HepG2 (cell line): ENCODE data around the gene ARG2. TPM values are rescaled to one million over a fixed set of nuclear protein-coding genes. Genes with fewer than 3 reads are reported as not detected.

Source experiments
- ATAC-seq: fragments of 200-7000 bp; cut with Tn5 transposase; 3 replicates; pipeline ENCODE4 v1.9.1; 2020; ENCODE audit warnings: mild to moderate bottlenecking, moderate library complexity
- BruUV-seq: library from RNA; stranded (reverse); fragments of 400-500 nt; replicated peaks from 2 replicates; lab custom pipeline; 2021; lab: Mats Ljungman, UMichigan
- CTCF ChIA-PET: fragments of 300-600 bp; formaldehyde crosslinking; extraction: SDS; loops from one replicate; lab custom pipeline; 2021; ENCODE audit warnings: low total read pairs, inconsistent platforms, low intra/inter-chr PET ratio; lab: Yijun Ruan, JAX
- POLR2A ChIA-PET: fragments of 350-600 bp; sonication (Branson Sonifier 250); formaldehyde crosslinking; loops from one replicate; lab custom pipeline; 2020; ENCODE audit warnings: antibody characterized with exemption, inconsistent platforms; lab: Yijun Ruan, JAX
- DNase-seq: peaks from one replicate; pipeline ENCODE4 v3.0.0-alpha.2; 2015; ENCODE audit warnings: low spot score
- FAIRE-seq: peaks from 3 replicates; lab custom pipeline; 2011; peaks lifted over from hg19 to GRCh38; lab: Jason Lieb, UNC
- H2AFZ ChIP-seq: one replicate; pipeline ENCODE4 v1.6.1; 2011; ENCODE audit warnings: low read length, inconsistent platforms
- H3K27ac ChIP-seq: fragments of 300-600 bp; 3 replicates; pipeline ENCODE4 v1.8.0; 2011; ENCODE audit warnings: mixed run types, mild to moderate bottlenecking, mixed read lengths, low read length, inconsistent platforms; ENCODE audit not compliant: insufficient read depth; ENCODE audit errors: extremely low read length
- H3K27me3 ChIP-seq, 2 experiments: fragments of 200-600 bp in 1 of 2; 2 replicates in 1 of 2; 3 replicates in 1 of 2; pipeline versions ENCODE4 v1.6.0 to v1.8.0; 2011; ENCODE audit warnings: low read length in 2 of 2, mild to moderate bottlenecking in 2 of 2, moderate library complexity in 2 of 2, inconsistent platforms in 1 of 2; ENCODE audit not compliant: insufficient read depth in 2 of 2, control insufficient read depth in 1 of 2
- H3K36me3 ChIP-seq, 2 experiments: fragments of 200-600 bp in 1 of 2; replicated peaks in 1 of 2; 2 replicates in 1 of 2; 3 replicates in 1 of 2; pipeline versions ENCODE4 v1.5.1 to v1.8.0; 2011; ENCODE audit warnings: low read length in 2 of 2, inconsistent platforms in 1 of 2; ENCODE audit not compliant: insufficient read depth in 2 of 2, control insufficient read depth in 1 of 2
- H3K4me1 ChIP-seq: 2 replicates; pipeline ENCODE4 v1.5.1; 2012; ENCODE audit warnings: low read length, inconsistent platforms; ENCODE audit not compliant: insufficient read depth
- H3K4me2 ChIP-seq: 2 replicates; pipeline ENCODE4 v1.6.0; 2011; ENCODE audit warnings: low read depth, low read length, inconsistent platforms
- H3K4me3 ChIP-seq, 3 experiments: fragments of 200-600 bp in 1 of 3; sonication (generic), shearing (Covaris generic) in 1 of 3; replicated peaks in 1 of 3; 2 replicates each; pipeline ENCODE4 v1.5.1; 2011 to 2016; ENCODE audit warnings: low read length in 3 of 3, inconsistent platforms in 2 of 3, low read depth in 2 of 3, mild to moderate bottlenecking in 2 of 3, control low read depth in 1 of 3, mixed read lengths in 1 of 3; ENCODE audit not compliant: insufficient read depth in 1 of 3
- H3K79me2 ChIP-seq: one replicate; pipeline ENCODE4 v1.6.1; 2011; ENCODE audit warnings: low read length, inconsistent platforms; ENCODE audit not compliant: insufficient read depth
- H3K9ac ChIP-seq: 2 replicates; pipeline ENCODE4 v1.6.0; 2011; ENCODE audit warnings: mild to moderate bottlenecking, low read depth, low read length, inconsistent platforms; ENCODE audit not compliant: insufficient read depth
- H3K9me3 ChIP-seq: 2 replicates; pipeline ENCODE4 v1.5.1; 2012; ENCODE audit warnings: mild to moderate bottlenecking, low read length
- H4K20me1 ChIP-seq: 2 replicates; pipeline ENCODE4 v1.6.0; 2011; ENCODE audit warnings: inconsistent platforms, mild to moderate bottlenecking, low read length, moderate library complexity; ENCODE audit not compliant: insufficient read depth
- MAFF ChIP-seq: IDR thresholded peaks from 2 replicates; pipeline ENCODE4 v1.6.1; 2011; ENCODE audit warnings: low read depth, low read length, improper control_type of control experiment
- MAFK ChIP-seq, 2 experiments: IDR thresholded peaks in 1 of 2; conservative IDR thresholded peaks in 1 of 2; 2 replicates each; pipeline ENCODE4 v1.6.1; 2011; ENCODE audit warnings: improper control_type of control experiment in 2 of 2, low read length in 2 of 2
- SOX13 ChIP-seq, 3 experiments: fragments of 450-650 bp in 1 of 3; sonication (generic) in 1 of 3; formaldehyde crosslinking in 1 of 3; IDR thresholded peaks in 2 of 3; conservative IDR thresholded peaks in 1 of 3; 2 replicates each; pipeline versions ENCODE4 v1.5.0 to v1.6.1; 2016 to 2020; ENCODE audit warnings: antibody characterized with exemption in 1 of 3, mild to moderate bottlenecking in 1 of 3, missing compliant biosample characterization in 1 of 3, missing genetic modification reagents in 1 of 3, moderate library complexity in 1 of 3
- TP53 ChIP-seq: sonication (generic); formaldehyde crosslinking; conservative IDR thresholded peaks from 2 replicates; pipeline ENCODE4 v1.4.0; 2020; ENCODE audit warnings: missing genetic modification reagents
- XBP1 ChIP-seq: sonication (generic); formaldehyde crosslinking; IDR thresholded peaks from 2 replicates; pipeline ENCODE4 v1.5.0; 2020; ENCODE audit warnings: missing genetic modification reagents
- ZBTB33 ChIP-seq: sonication (generic); formaldehyde crosslinking; IDR thresholded peaks from 2 replicates; pipeline ENCODE4 v1.4.0; 2020; ENCODE audit warnings: missing genetic modification reagents
- ZMYM2 ChIP-seq: sonication (generic); formaldehyde crosslinking; IDR thresholded peaks from 2 replicates; pipeline ENCODE4 v1.8.0; 2022; ENCODE audit warnings: mild to moderate bottlenecking, missing genetic modification reagents
- ZNF225 ChIP-seq: sonication (generic); formaldehyde crosslinking; IDR thresholded peaks from 2 replicates; pipeline ENCODE4 v1.4.0; 2020; ENCODE audit warnings: mild to moderate bottlenecking, missing genetic modification reagents
- ZNF232 ChIP-seq: sonication (generic); formaldehyde crosslinking; IDR thresholded peaks from 2 replicates; pipeline ENCODE4 v1.4.0; 2020; ENCODE audit warnings: missing genetic modification reagents, borderline replicate concordance
- WGBS: methylation state at CpG from one replicate; pipeline ENCODE4 v1.1.6; 2017; ENCODE audit warnings: low lambda C conversion rate; 5-methylcytosine and 5-hydroxymethylcytosine counted together
- in situ Hi-C: cut with HindIII; loops from 2 replicates; pipeline ENCODE4 v1.10.0; 2017; ENCODE audit warnings: low pct_unique_long_range_greater_than_20kb; ENCODE audit not compliant: extremely low pct_ligation_motif_present
- intact Hi-C: fragments of 100-400 bp; cut with micrococcal nuclease; formaldehyde crosslinking; loops from one replicate; pipeline ENCODE4 v1.10.0; 2022; ENCODE audit not compliant: unreplicated experiment
- polyA plus RNA-seq, 8 experiments: library from polyadenylated mRNA; depleted of rRNA in 3 of 8; stranded (reverse) in 7 of 8; unstranded in 1 of 8; fragments of >200 nt; fragmentation: Illumina TruSeq in 4 of 8; extraction: Trizol in 4 of 8; gene quantifications; 2 replicates each; pipeline versions ENCODE4 v1.2.1 to v1.2.3, GENCODE V29; 2011 to 2016; ENCODE audit warnings: low read depth in 4 of 8, missing spikeins in 1 of 8, mixed read lengths in 1 of 8; ENCODE audit not compliant: insufficient read depth in 1 of 8
- total RNA-seq, 5 experiments: library from RNA; depleted of rRNA; stranded (reverse); fragments of >200 nt; fragmentation: Illumina TruSeq; extraction: Trizol; gene quantifications; 2 replicates each; pipeline ENCODE4 v1.2.3, GENCODE V29; 2016; ENCODE audit warnings: low read depth in 1 of 5

The ARG2 gene
- total and polyA plus RNA-seq, 2 of the 13 experiments (the other 11 are each of a cell fraction or from before 2014, with no cell fraction given), result 37.5 to 73.6 TPM

GRCh38 chr14:67586369-67586768, 33.4 kb upstream of the ARG2 start (continued):
- TF ChIP-seq ZBTB33 (CRISPR knock-in tag), result no peak
- no peak for TF ChIP-seq TP53 (CRISPR knock-in tag)
- no peak for TF ChIP-seq ZNF225
- no peak for TF ChIP-seq XBP1 (CRISPR knock-in tag)
- TF ChIP-seq ZMYM2 (CRISPR knock-in tag), result no peak

- no peak overlapping the region for H3K4me3 ChIP-seq
- H3K4me2 ChIP-seq, result no peak overlapping the region
- peaks cover 31% of the 10 kb centered on the region for H3K4me1 ChIP-seq
- no peak for DNase-seq
- in situ Hi-C loops, result loop anchor here (10.0 kb wide), 2 partner anchors 76 to 116 kb away; partner anchors contain the start of gene RDH12
- ChIA-PET CTCF (no interaction called here), POLR2A (interaction anchor here (1.7 kb wide), 1 partner anchor 11 kb away, joined by 6 read pairs; the partner anchor contains the start of gene PIGH)
- H3K27ac ChIP-seq, result no peak overlapping the region
- intact Hi-C loops, result no loop called here
- TF ChIP-seq SOX13 (IDR thresholded peaks at IDR 0.05), result no peak
- TF ChIP-seq SOX13 (CRISPR knock-in tag; conservative IDR thresholded peaks at IDR 0.05 in 1 of 2, IDR thresholded peaks at IDR 0.05 in 1 of 2), result 0 out of 4 replicates have a peak, but pooled peaks of 1 of the 2 experiments have one; percentile 26
- TF ChIP-seq MAFK (conservative IDR thresholded peaks at IDR 0.05 in 1 of 2, IDR thresholded peaks at IDR 0.05 in 1 of 2; ENCODE audit: low read length in 2 of 2), result peak; percentile 78
- TF ChIP-seq MAFF, result peak; percentile 73
- TF ChIP-seq ZNF232 (CRISPR knock-in tag), result no peak
- WGBS, result 47% methylated on average over 2 of the region's 2 CpGs
- no peaks in the 10 kb centered on the region for H3K9me3 ChIP-seq
- no TSS peak for BruUV-seq
- ATAC-seq, result no peak
- H3K36me3 ChIP-seq, result peaks cover 5 to 13% of the 10 kb centered on the region in 2 experiments; a peak in 3 of 5 replicates
- no peak overlapping the region for H2AFZ ChIP-seq
- H4K20me1 ChIP-seq, result no peaks in the 10 kb centered on the region
- FAIRE-seq, result peak; percentile 70
- H3K9ac ChIP-seq, result no peak overlapping the region
- H3K27me3 ChIP-seq, result no peaks in the 10 kb centered on the region
- H3K79me2 ChIP-seq, result no peaks in the 10 kb centered on the region
These were observed 30.4 kb upstream of the ARG2 start for GRCh38 chr14:67589204-67589770.
